GM23338 (cell line): Measurements from ENCODE around the gene ASB14. TPM values are rescaled to one million over a fixed set of nuclear protein-coding genes. Genes with fewer than 3 reads are reported as not detected.

Experiments used
- ATAC-seq: fragments of 200-7000 bp; cut with Tn5 transposase; 3 replicates; pipeline ENCODE4 v1.9.1; 2020
- DNase-seq: peaks from one replicate; pipeline ENCODE4 v3.0.0-alpha.2; 2015; ENCODE audit warnings: low spot score
- H2AFZ ChIP-seq: fragments of 200-600 bp; sonication (generic); 2 replicates; pipeline ENCODE4 v1.8.0; 2016; ENCODE audit warnings: antibody characterized with exemption, mild to moderate bottlenecking, moderate library complexity
- H3F3A ChIP-seq: fragments of 200-600 bp; sonication (generic); replicated peaks from 2 replicates; pipeline ENCODE4 v1.8.0; 2017; ENCODE audit warnings: antibody characterized with exemption, mixed run types, low read depth
- H3K27ac ChIP-seq: fragments of 200-600 bp; sonication (generic); 2 replicates; pipeline ENCODE4 v1.6.1; 2016; ENCODE audit warnings: low read depth
- H3K27me3 ChIP-seq: fragments of 200-600 bp; sonication (generic); 2 replicates; pipeline ENCODE4 v1.8.0; 2016; ENCODE audit warnings: mild to moderate bottlenecking, mixed run types, moderate library complexity; ENCODE audit not compliant: insufficient read depth
- H3K36me3 ChIP-seq: fragments of 200-600 bp; sonication (generic); 2 replicates; pipeline ENCODE4 v1.8.0; 2016; ENCODE audit warnings: mild to moderate bottlenecking; ENCODE audit not compliant: insufficient read depth
- H3K4me1 ChIP-seq: fragments of 200-600 bp; sonication (generic); 2 replicates; pipeline ENCODE4 v1.8.0; 2016; ENCODE audit warnings: mild to moderate bottlenecking, moderate library complexity; ENCODE audit not compliant: insufficient read depth
- H3K4me2 ChIP-seq: fragments of 200-600 bp; sonication (generic); 2 replicates; pipeline ENCODE4 v1.7.1; 2017; ENCODE audit warnings: mixed run types
- H3K4me3 ChIP-seq: fragments of 200-600 bp; sonication (generic); 2 replicates; pipeline ENCODE4 v1.6.1; 2016; ENCODE audit warnings: mixed run types
- H3K79me2 ChIP-seq: fragments of 200-600 bp; sonication (generic); replicated peaks from 2 replicates; pipeline ENCODE4 v1.8.0; 2017; ENCODE audit warnings: mild to moderate bottlenecking; ENCODE audit not compliant: insufficient read depth
- H3K9me2 ChIP-seq: fragments of 200-600 bp; sonication (generic); 2 replicates; pipeline ENCODE4 v1.8.0; 2017; ENCODE audit not compliant: insufficient read depth
- H4K20me1 ChIP-seq: fragments of 200-600 bp; sonication (generic); replicated peaks from 2 replicates; pipeline ENCODE4 v1.8.0; 2017; ENCODE audit warnings: mild to moderate bottlenecking; ENCODE audit not compliant: insufficient read depth
- H3K27ac Mint-ChIP-seq: 2 replicates; pipeline ENCODE4 v1.8.0; 2020; ENCODE audit warnings: inconsistent platforms, mild to moderate bottlenecking, moderate library complexity, mixed read lengths
- H3K27me3 Mint-ChIP-seq: 3 replicates; pipeline ENCODE4 v1.8.0; 2022; ENCODE audit warnings: low read depth, mild to moderate bottlenecking, moderate library complexity, mixed read lengths, inconsistent platforms; ENCODE audit not compliant: insufficient read depth, poor library complexity
- H3K36me3 Mint-ChIP-seq: 3 replicates; pipeline ENCODE4 v1.8.0; 2021; ENCODE audit warnings: low read depth, mild to moderate bottlenecking, inconsistent platforms, moderate library complexity, mixed read lengths
- H3K4me1 Mint-ChIP-seq: 3 replicates; pipeline ENCODE4 v1.8.0; 2020; ENCODE audit warnings: mild to moderate bottlenecking, inconsistent platforms, mixed read lengths
- H3K4me3 Mint-ChIP-seq: 3 replicates; pipeline ENCODE4 v1.8.0; 2021; ENCODE audit warnings: moderate library complexity, mild to moderate bottlenecking, inconsistent platforms, mixed read lengths
- H3K9me3 Mint-ChIP-seq: 3 replicates; pipeline ENCODE4 v1.8.0; 2020; ENCODE audit warnings: moderate library complexity, mild to moderate bottlenecking, inconsistent platforms, mixed read lengths
- CREB1 ChIP-seq: fragments of 250-450 bp; sonication (Bioruptor Pico); IDR thresholded peaks from 2 replicates; pipeline ENCODE4 v1.5.0; 2020; ENCODE audit warnings: low read depth, mild to moderate bottlenecking, moderate library complexity
- CTCF ChIP-seq, 2 experiments: fragments of 200-600 bp in 1 of 2; sonication (generic) in 1 of 2; conservative IDR thresholded peaks; 2 replicates each; pipeline versions ENCODE4 v1.5.1 to v1.6.1; 2016 to 2017; ENCODE audit warnings: antibody characterized with exemption in 2 of 2, low read depth in 2 of 2, mild to moderate bottlenecking in 2 of 2, moderate library complexity in 1 of 2
- ETS1 ChIP-seq: IDR thresholded peaks from 2 replicates; pipeline ENCODE4 v1.6.1; 2016; ENCODE audit warnings: antibody characterized with exemption
- EZH2 ChIP-seq: fragments of 200-600 bp; sonication (generic); IDR thresholded peaks from one replicate; pipeline ENCODE4 v1.8.0; 2017; ENCODE audit warnings: antibody characterized with exemption, mild to moderate bottlenecking, low read depth; ENCODE audit not compliant: unreplicated experiment
- EZH2phosphoT487 ChIP-seq: fragments of 200-600 bp; sonication (generic); IDR thresholded peaks from one replicate; pipeline ENCODE4 v1.8.1; 2018; ENCODE audit warnings: antibody characterized with exemption; ENCODE audit not compliant: unreplicated experiment
- JUNB ChIP-seq: IDR thresholded peaks from one replicate; pipeline ENCODE4 v1.6.1; 2016; ENCODE audit warnings: antibody characterized with exemption; ENCODE audit not compliant: unreplicated experiment
- NANOG ChIP-seq: IDR thresholded peaks from 2 replicates; pipeline ENCODE4 v1.6.1; 2016; ENCODE audit warnings: antibody characterized with exemption, borderline replicate concordance
- POLR2AphosphoS5 ChIP-seq: IDR thresholded peaks from 2 replicates; pipeline ENCODE4 v1.6.1; 2016; ENCODE audit warnings: antibody characterized with exemption, low read depth
- REST ChIP-seq: IDR thresholded peaks from one replicate; pipeline ENCODE4 v1.6.1; 2018; ENCODE audit warnings: antibody characterized with exemption; ENCODE audit not compliant: unreplicated experiment
- STAT1 ChIP-seq: IDR thresholded peaks from one replicate; pipeline ENCODE4 v1.6.1; 2016; ENCODE audit warnings: antibody characterized with exemption; ENCODE audit not compliant: unreplicated experiment
- ZNF114 ChIP-seq: fragments of 250-450 bp; sonication (Bioruptor Pico); IDR thresholded peaks from 2 replicates; pipeline ENCODE4 v1.5.0; 2020; ENCODE audit warnings: mild to moderate bottlenecking, moderate library complexity
- ZNF331 ChIP-seq: fragments of 250-450 bp; sonication (Bioruptor Pico); IDR thresholded peaks from 2 replicates; pipeline ENCODE4 v1.5.0; 2020; ENCODE audit warnings: low read depth, mild to moderate bottlenecking, moderate library complexity
- ZNF462 ChIP-seq: fragments of 250-450 bp; sonication (Bioruptor Pico); IDR thresholded peaks from 2 replicates; pipeline ENCODE4 v1.5.0; 2020; ENCODE audit warnings: mild to moderate bottlenecking, moderate library complexity
- long read RNA-seq: library from polyadenylated mRNA; unstranded; transcript quantifications from one replicate; pipeline ENCODE4 v2.0.0, GENCODE V29; 2020; ENCODE audit not compliant: unreplicated experiment
- polyA plus RNA-seq: library from polyadenylated mRNA; unstranded; fragments of >200 nt; fragmentation: Nextera tagmentation; extraction: Ambion mirVana; gene quantifications from 2 replicates; pipeline ENCODE4 v1.2.1, GENCODE V29; 2016
- total RNA-seq: library from RNA; depleted of rRNA; stranded (reverse); fragments of >200 nt; shearing (Covaris generic); gene quantifications from 2 replicates; pipeline ENCODE4 v1.2.3, GENCODE V29; 2014; rRNA removed

The ASB14 gene
- total RNA-seq (0.08 TPM in 1 of 2 replicates, not detected in the other), polyA plus RNA-seq (0.38 and 0.87 TPM in 2 replicates)
- long read RNA-seq = 0 reads

GRCh38 chr3:57292159-57292896 is at the start of gene ASB14:
ASB14 (minus strand) TSS chr3:57292685; CDS start chr3:57292033, 652 bp downstream.
- Mint-ChIP-seq H3K4me1 (no peaks in the 10 kb centered on the region), H3K4me3 (no peak within 1 kb of the TSS), H3K27ac (no peak within 1 kb of the TSS), H3K27me3 (no peaks in the 10 kb centered on the region), H3K9me3 (no peaks in the 10 kb centered on the region), H3K36me3 (no peaks in the 10 kb centered on the region)
- Histone ChIP-seq H3K79me2 (no peaks in the 10 kb centered on the region), H3F3A (no peaks in the 10 kb centered on the region), H3K4me3 (no peak within 1 kb of the TSS), H3K9me2 (no peaks in the 10 kb centered on the region), H3K4me2 (no peak within 1 kb of the TSS), H3K27ac (no peak within 1 kb of the TSS), H2AFZ (no peak within 1 kb of the TSS), H3K36me3 (no peaks in the 10 kb centered on the region), H3K27me3 (no peaks in the 10 kb centered on the region), H4K20me1 (no peaks in the 10 kb centered on the region), H3K4me1 (no peaks in the 10 kb centered on the region)
- DNase-seq = no peak
- TF ChIP-seq CTCF (conservative IDR thresholded peaks at IDR 0.05; ENCODE audit: low read depth in 2 of 2) (no peak), NANOG (no peak), EZH2 (no peak), ZNF114 (no peak), CREB1 (CRISPR knock-in tag) (no peak), ETS1 (no peak), STAT1 (no peak), REST (no peak), ZNF331 (CRISPR knock-in tag) (no peak), POLR2AphosphoS5 (no peak), JUNB (no peak), ZNF462 (CRISPR knock-in tag) (no peak), EZH2phosphoT487 (no peak)
- no peak for ATAC-seq
